GM19395 (cell line): ENCODE measurements around the gene OR5H1.
"Not testable (repeated sequence)": the region's sequence is repeated elsewhere in the genome, so short reads cannot be mapped to it uniquely, and the experiment has no call there.

ENCODE experiments used
- ATAC-seq: cut with Tn5 transposase; IDR thresholded peaks from one replicate; pipeline ENCODE4 v1.9.1; 2021; ENCODE audit warnings: mild to moderate bottlenecking, moderate library complexity; ENCODE audit not compliant: unreplicated experiment

Gene OR5H1

DNA sequence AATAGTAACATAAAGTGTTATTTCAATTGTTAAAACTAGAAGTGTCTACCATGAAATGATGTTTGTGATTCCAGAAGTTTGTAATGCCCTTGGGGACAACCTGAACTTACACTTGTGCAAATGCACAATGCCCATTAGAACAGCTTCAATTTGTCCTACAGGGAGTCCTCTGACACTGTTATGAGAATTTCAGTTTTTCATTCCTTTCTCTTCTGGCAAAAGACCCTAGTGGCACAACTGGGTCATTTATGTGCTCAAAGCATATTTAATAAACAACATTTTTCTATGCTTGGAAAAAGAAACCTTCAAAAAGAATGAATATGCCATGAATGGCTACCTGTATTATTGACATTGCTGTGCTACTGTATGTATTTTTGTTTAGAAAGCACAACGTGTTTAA, at the start of gene OR5H1:
OR5H1 (plus strand) TSS at position 301 of the 400 bp plus-strand sequence. CDS start 1,977 bp downstream, outside the sequence.
- no peak for ATAC-seq

DNA sequence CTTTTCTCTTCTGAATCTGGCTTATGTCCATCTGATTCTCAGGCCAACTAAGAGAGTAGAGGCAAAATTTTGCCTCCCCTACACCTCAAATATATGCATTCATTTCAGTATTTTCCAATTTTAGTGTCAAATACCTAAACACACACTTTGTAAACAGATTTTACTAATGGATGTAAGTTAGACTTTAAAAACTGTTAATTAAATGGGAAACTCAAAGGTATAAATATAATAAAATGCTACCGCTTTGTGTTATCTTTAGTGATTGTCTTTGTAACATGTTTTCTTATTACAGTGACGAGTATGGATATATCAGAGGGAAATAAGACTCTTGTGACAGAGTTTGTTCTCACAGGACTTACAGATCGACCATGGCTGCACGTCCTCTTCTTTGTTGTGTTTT, 43.6 kb upstream of the OR5H1 start, which contains the start of gene OR5AC2:
OR5AC2 (plus strand) TSS at position 301 of the 400 bp plus-strand sequence; CDS start at position 301, 0 bp downstream.
- ATAC-seq = no peak

GRCh38 chr3:98095882-98096281, 34.6 kb upstream of the OR5H1 start:
- no peak for ATAC-seq

DNA sequence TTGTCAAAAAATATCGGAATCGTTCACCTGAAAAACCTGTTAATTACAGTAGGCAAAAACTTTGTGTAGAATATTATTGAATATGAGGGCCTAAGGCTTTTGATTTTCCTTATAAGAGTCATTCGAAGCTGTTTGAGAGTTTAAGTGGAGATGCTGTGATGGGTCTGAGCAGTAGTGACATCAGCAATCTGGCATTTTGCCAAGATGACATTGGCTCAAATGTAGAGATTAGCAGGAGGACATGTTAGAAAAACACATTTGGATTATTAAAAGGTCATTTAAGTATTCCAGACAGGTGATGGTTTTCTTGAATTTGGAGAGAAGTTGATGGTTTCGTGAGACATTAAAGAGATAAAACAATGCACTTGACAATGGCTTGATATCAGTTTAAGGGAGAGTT, 30.7 kb upstream of the OR5H1 start:
- no peak for ATAC-seq

GRCh38 chr3:98108162-98108561, 22.4 kb upstream of the OR5H1 start:
- no peak for ATAC-seq

GRCh38 chr3:98109807-98110549, 20.5 kb upstream of the OR5H1 start:
- no peak for ATAC-seq

GRCh38 chr3:98110550-98110908, 20.0 kb upstream of the OR5H1 start:
- no peak for ATAC-seq

DNA sequence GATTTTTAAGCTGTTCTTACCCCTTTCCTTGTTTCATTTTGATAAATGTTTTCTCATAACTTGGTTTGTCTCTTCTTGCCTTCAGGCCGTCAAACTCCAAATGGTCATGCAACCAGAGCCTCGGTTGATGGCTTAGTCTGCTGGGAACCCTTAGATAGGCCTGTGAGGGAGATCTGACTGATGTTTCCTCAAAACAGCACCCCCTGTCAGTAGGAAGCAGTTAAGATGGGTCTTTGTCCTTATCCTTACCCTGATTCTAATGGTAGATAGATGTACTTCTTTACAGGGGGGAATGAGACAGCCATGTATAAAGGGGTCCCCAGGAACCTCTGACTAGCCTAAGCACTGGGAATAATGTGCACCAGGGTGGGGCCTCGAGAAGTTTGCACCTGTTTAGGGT, 16.3 kb upstream of the OR5H1 start:
- ATAC-seq = no peak

GRCh38 chr3:98115717-98116116, 14.8 kb upstream of the OR5H1 start:
- ATAC-seq = no peak

DNA sequence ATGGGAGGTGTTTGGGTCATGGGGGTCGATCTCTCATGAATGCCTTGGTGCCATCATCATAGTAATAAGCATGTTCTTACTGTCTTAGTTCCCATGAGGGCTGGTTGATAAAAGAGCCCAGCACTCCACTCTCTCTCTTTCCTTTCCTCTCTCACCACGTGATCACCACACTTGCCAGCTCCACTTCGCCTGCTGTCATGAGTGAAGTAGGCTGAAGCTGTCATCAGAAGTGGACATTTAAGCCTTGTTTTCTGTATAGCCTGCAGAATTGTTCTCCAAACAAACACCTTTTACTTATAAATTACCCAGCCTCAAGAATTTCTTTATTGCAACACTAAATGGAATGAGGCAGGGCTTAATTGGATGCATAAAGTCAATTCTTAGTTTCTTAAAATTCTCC, 6.1 kb downstream of the OR5H1 start:
- no peak for ATAC-seq

- ATAC-seq = not testable (repeated sequence)
Observed at GRCh38 chr3:98137826-98138557, 7.5 kb downstream of the OR5H1 start.

GRCh38 chr3:98140531-98140930, 10.0 kb downstream of the OR5H1 start:
- no peak for ATAC-seq

- no peak for ATAC-seq
Observed at GRCh38 chr3:98147179-98147578, 16.7 kb downstream of the OR5H1 start, which contains the start of gene OR5H14. OR5H14 (plus strand) TSS chr3:98147479; CDS start chr3:98149386, 1,907 bp downstream.

DNA sequence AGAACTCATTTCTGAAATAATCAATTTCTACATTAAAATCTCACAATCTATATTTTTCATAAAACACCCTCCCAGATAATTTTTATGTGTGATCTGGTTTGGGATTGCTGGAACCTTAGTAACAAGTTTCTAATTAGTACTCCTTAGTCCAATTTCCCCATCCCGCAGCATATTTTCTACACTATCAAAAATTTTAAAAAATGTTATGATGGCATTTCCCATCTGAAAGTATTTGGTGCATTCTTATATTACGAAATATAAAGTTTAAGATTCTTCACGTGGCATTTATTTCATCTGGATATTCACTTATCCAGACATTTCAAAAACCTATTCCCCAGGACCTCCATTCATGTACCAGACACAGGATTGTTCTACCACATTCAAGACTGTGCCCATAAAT, 18.2 kb downstream of the OR5H1 start:
- no peak for ATAC-seq

DNA sequence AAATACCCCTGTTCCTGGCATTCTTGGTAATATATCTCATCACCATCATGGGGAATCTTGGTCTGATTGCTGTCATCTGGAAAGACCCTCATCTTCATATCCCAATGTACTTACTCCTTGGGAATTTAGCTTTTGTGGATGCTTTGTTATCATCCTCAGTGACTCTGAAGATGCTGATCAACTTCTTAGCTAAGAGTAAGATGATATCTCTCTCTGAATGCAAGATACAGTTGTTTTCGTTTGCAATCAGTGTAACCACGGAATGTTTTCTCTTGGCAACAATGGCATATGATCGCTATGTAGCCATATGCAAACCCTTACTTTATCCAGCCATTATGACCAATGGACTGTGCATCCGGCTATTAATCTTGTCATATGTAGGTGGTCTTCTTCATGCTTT, 18.9 kb downstream of the OR5H1 start:
- ATAC-seq = not testable (repeated sequence)

GRCh38 chr3:98151241-98151640, 20.7 kb downstream of the OR5H1 start:
- ATAC-seq = no peak

DNA sequence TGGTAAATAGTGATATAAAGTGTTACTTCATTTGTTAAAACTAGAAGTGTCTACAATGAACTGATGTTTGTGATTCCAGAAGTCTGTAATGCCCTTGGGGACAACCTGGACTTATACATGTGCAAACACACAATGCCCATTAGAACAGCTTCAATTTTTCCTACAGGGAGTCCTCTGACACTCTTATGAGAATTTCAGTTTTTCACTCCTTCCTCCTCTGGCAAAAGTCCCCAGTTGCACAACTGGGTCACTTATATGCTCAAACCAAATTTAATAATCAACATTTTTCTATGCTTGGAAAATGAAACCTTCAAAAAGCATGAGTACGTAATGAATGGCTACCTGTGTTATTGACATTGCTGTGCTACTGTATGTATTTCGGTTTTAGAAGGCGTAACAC, 35.9 kb downstream of the OR5H1 start, which contains the start of gene OR5H15:
OR5H15 (plus strand) TSS at position 301 of the 400 bp plus-strand sequence. CDS start 2,004 bp downstream, outside the sequence.
- no peak for ATAC-seq

DNA sequence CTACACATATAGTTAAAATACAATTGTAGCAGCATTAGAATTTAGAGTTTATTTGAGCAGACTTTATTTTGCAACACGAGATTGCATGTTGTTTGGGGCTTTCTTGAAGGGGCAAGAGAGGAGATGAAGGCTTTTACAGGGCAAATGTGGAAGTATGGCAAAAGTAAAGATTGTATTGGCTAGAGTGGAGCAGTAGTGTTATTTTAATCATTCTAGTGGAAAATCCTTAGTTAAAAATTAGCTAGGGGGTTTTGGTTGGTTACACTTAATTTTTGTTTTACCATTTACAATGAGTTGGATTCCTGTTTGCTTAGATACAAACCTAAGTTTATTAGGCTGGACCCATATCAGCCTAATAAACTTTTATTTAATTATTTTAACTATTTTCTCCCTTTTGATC, 40.5 kb downstream of the OR5H1 start:
- no peak for ATAC-seq

GRCh38 chr3:98172621-98173020, 42.1 kb downstream of the OR5H1 start:
- ATAC-seq = no peak

DNA sequence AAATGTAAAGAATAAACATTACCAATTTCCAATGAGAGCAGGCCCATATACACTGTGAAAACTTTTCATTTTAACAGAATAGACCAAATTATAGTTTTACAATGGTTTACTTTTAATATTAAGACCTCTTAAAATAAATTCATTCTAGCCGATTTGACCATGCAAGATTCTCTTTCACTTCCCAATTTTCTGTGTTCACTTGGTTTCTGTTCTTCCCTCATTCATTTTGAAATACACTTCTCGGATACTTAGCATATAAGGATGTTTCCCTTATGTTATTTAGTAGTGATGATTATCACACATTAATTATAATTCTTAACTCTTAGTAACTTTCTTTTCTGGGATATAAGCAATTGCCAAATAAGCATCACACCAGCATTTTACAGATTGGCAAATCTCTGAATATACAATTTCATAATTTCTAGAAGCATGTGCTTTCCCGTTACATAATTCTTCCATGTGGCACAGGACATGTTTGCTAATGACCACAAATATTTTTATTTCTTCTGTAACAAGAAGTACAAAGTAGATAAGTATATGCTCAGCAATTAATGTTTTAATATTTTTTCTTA, 49.9 kb downstream of the OR5H1 start:
- ATAC-seq = no peak

- no peak for ATAC-seq
Observed at GRCh38 chr3:98182196-98182595, 51.7 kb downstream of the OR5H1 start.

- ATAC-seq = no peak
Observed at GRCh38 chr3:98185180-98185579, 54.7 kb downstream of the OR5H1 start.
